Fibroblast of skin of left quadriceps (primary cell): ENCODE measurements around the gene TK2.

Source experiments
- DNase-seq, 2 experiments: peaks; one replicate each; pipeline ENCODE4 v3.0.0-alpha.2; 2013; ENCODE audit warnings: low read depth in 2 of 2

The TK2 gene

GRCh38 chr16:66483689-66484452, 66.1 kb downstream of the TK2 start:
- DNase-seq = no peak

- DNase-seq = no peak
These were observed 68.0 kb downstream of the TK2 start for GRCh38 chr16:66481943-66482390.

GRCh38 chr16:66481081-66481942, 68.6 kb downstream of the TK2 start:
- no peak for DNase-seq

- DNase-seq = no peak
These were observed 69.4 kb downstream of the TK2 start for GRCh38 chr16:66480265-66481080.

- no peak for DNase-seq
These were observed 70.2 kb downstream of the TK2 start for GRCh38 chr16:66479661-66480264.

GRCh38 chr16:66478733-66479511, 71.0 kb downstream of the TK2 start:
- no peak for DNase-seq

- DNase-seq = no peak
These were observed 72.8 kb downstream of the TK2 start for GRCh38 chr16:66477028-66477515.

- DNase-seq = no peak
These were observed 73.4 kb downstream of the TK2 start for GRCh38 chr16:66476328-66477027.

GRCh38 chr16:66475232-66475631, 74.7 kb downstream of the TK2 start:
- no peak for DNase-seq

- no peak for DNase-seq
These were observed 75.1 kb downstream of the TK2 start for GRCh38 chr16:66474750-66475199.

GRCh38 chr16:66473654-66474519, 76.0 kb downstream of the TK2 start:
- DNase-seq = no peak

- no peak for DNase-seq
These were observed 76.8 kb downstream of the TK2 start for GRCh38 chr16:66473051-66473571.

GRCh38 chr16:66471716-66472393, 78.1 kb downstream of the TK2 start:
- DNase-seq = no peak

GRCh38 chr16:66471264-66471663, 78.7 kb downstream of the TK2 start:
- DNase-seq = no peak

GRCh38 chr16:66470556-66470955, 79.4 kb downstream of the TK2 start:
- DNase-seq = no peak

- no peak for DNase-seq
These were observed 79.9 kb downstream of the TK2 start for GRCh38 chr16:66469947-66470546.

- DNase-seq = no peak
These were observed 80.5 kb downstream of the TK2 start for GRCh38 chr16:66469291-66469946.
